WTC11 (cell line): Measurements from ENCODE around the gene TRIM25. TPM values are rescaled to one million over a fixed set of nuclear protein-coding genes. Genes with fewer than 3 reads are reported as not detected.

Experiments used
- ATAC-seq: fragments of 200-7000 bp; cut with Tn5 transposase; 2 replicates; pipeline ENCODE4 v1.10.0; 2021; ENCODE audit warnings: mild to moderate bottlenecking, moderate library complexity
- CTCF ChIA-PET: fragments of 300-600 bp; sonication (Branson Sonifier 250); formaldehyde crosslinking; loops from one replicate; lab custom pipeline; 2021; ENCODE audit warnings: antibody characterized with exemption; lab: Charles Lee
- POLR2A ChIA-PET: fragments of 350-600 bp; sonication (Branson Sonifier 250); formaldehyde crosslinking; loops from one replicate; lab custom pipeline; 2021; ENCODE audit warnings: antibody characterized with exemption; lab: Charles Lee
- DNase-seq: peaks from one replicate; pipeline ENCODE4 v3.0.0; 2021; ENCODE audit warnings: low spot score
- H3K27ac Mint-ChIP-seq: 2 replicates; pipeline ENCODE4 v1.8.0; 2021; ENCODE audit warnings: mixed read lengths
- H3K27me3 Mint-ChIP-seq: 2 replicates; pipeline ENCODE4 v1.8.0; 2021; ENCODE audit warnings: low read depth, mild to moderate bottlenecking, moderate library complexity, mixed read lengths
- H3K36me3 Mint-ChIP-seq: 2 replicates; pipeline ENCODE4 v1.8.0; 2021; ENCODE audit warnings: mixed read lengths
- H3K4me1 Mint-ChIP-seq: 2 replicates; pipeline ENCODE4 v1.8.0; 2022; ENCODE audit warnings: mixed read lengths
- H3K4me3 Mint-ChIP-seq: 2 replicates; pipeline ENCODE4 v1.8.0; 2021; ENCODE audit warnings: mild to moderate bottlenecking, moderate library complexity, mixed read lengths
- H3K9me3 Mint-ChIP-seq: 2 replicates; pipeline ENCODE4 v1.8.0; 2021; ENCODE audit warnings: mixed read lengths
- AR ChIP-seq: fragments of 250-450 bp; sonication (Bioruptor Pico); IDR thresholded peaks from 2 replicates; pipeline ENCODE4 v1.9.0; 2021; ENCODE audit warnings: mild to moderate bottlenecking
- ARID4B ChIP-seq: sonication (generic); formaldehyde crosslinking; IDR thresholded peaks from 2 replicates; pipeline ENCODE4 v1.8.0; 2023; ENCODE audit warnings: missing genetic modification reagents, mild to moderate bottlenecking, borderline replicate concordance
- ATF6 ChIP-seq: sonication (generic); formaldehyde crosslinking; IDR thresholded peaks from 2 replicates; pipeline ENCODE4 v1.8.1; 2023; ENCODE audit warnings: mild to moderate bottlenecking, missing genetic modification reagents
- CREB1 ChIP-seq: sonication (generic); formaldehyde crosslinking; IDR thresholded peaks from 2 replicates; pipeline ENCODE4 v1.8.0; 2023; ENCODE audit warnings: mild to moderate bottlenecking, missing genetic modification reagents
- E2F5 ChIP-seq: sonication (generic); formaldehyde crosslinking; IDR thresholded peaks from 2 replicates; pipeline ENCODE4 v1.8.1; 2022; ENCODE audit warnings: mild to moderate bottlenecking, moderate library complexity, missing genetic modification reagents
- ELF4 ChIP-seq: sonication (generic); formaldehyde crosslinking; IDR thresholded peaks from 2 replicates; pipeline ENCODE4 v1.8.1; 2022; ENCODE audit warnings: low read depth, mild to moderate bottlenecking, moderate library complexity, missing genetic modification reagents
- ESRRA ChIP-seq: sonication (generic); formaldehyde crosslinking; IDR thresholded peaks from 2 replicates; pipeline ENCODE4 v1.8.1; 2022; ENCODE audit warnings: mild to moderate bottlenecking, missing genetic modification reagents, borderline replicate concordance
- GRHL2 ChIP-seq: fragments of 250-450 bp; sonication (Bioruptor Pico); IDR thresholded peaks from 2 replicates; pipeline ENCODE4 v1.8.0; 2022; ENCODE audit warnings: mild to moderate bottlenecking, moderate library complexity; ENCODE audit not compliant: insufficient replicate concordance, severe bottlenecking
- IRF2 ChIP-seq: sonication (generic); formaldehyde crosslinking; IDR thresholded peaks from 2 replicates; pipeline ENCODE4 v1.8.0; 2022; ENCODE audit warnings: low read depth, missing genetic modification reagents, borderline replicate concordance
- PRRX2 ChIP-seq: fragments of 250-450 bp; sonication (Bioruptor Pico); IDR thresholded peaks from 2 replicates; pipeline ENCODE4 v1.8.0; 2021; ENCODE audit warnings: mild to moderate bottlenecking
- SMAD4 ChIP-seq: sonication (generic); formaldehyde crosslinking; IDR thresholded peaks from 2 replicates; pipeline ENCODE4 v1.8.0; 2022; ENCODE audit warnings: mild to moderate bottlenecking, missing genetic modification reagents
- TP53 ChIP-seq: sonication (generic); formaldehyde crosslinking; IDR thresholded peaks from 2 replicates; pipeline ENCODE4 v1.8.1; 2023; ENCODE audit warnings: mild to moderate bottlenecking, missing genetic modification reagents
- USF2 ChIP-seq: sonication (generic); formaldehyde crosslinking; IDR thresholded peaks from 2 replicates; pipeline ENCODE4 v1.8.1; 2023; ENCODE audit warnings: mild to moderate bottlenecking, missing genetic modification reagents, moderate library complexity
- ZNF121 ChIP-seq: sonication (generic); formaldehyde crosslinking; IDR thresholded peaks from 2 replicates; pipeline ENCODE4 v1.8.0; 2023; ENCODE audit warnings: missing genetic modification reagents
- ZNF281 ChIP-seq: sonication (generic); formaldehyde crosslinking; IDR thresholded peaks from 2 replicates; pipeline ENCODE4 v1.8.0; 2023; ENCODE audit warnings: mild to moderate bottlenecking, missing genetic modification reagents
- ZNF416 ChIP-seq: fragments of 250-450 bp; sonication (Bioruptor Pico); IDR thresholded peaks from 2 replicates; pipeline ENCODE4 v1.9.0; 2021; ENCODE audit warnings: mild to moderate bottlenecking, inconsistent platforms
- ZNF512 ChIP-seq: sonication (generic); formaldehyde crosslinking; IDR thresholded peaks from 2 replicates; pipeline ENCODE4 v1.8.1; 2022; ENCODE audit warnings: missing genetic modification reagents, borderline replicate concordance
- ZSCAN18 ChIP-seq: fragments of 250-450 bp; sonication (Bioruptor Pico); IDR thresholded peaks from 2 replicates; pipeline ENCODE4 v2.1.2; 2022; ENCODE audit warnings: mild to moderate bottlenecking, moderate library complexity
- total RNA-seq: library from RNA; stranded (reverse); gene quantifications from 3 replicates; pipeline ENCODE4 v1.2.3, GENCODE V29; 2021

TRIM25 gene
- total RNA-seq, 1 experiment from 2014 or later = 49.0 TPM

GRCh38 chr17:56868716-56869115, 45.1 kb downstream of the TRIM25 start:
- DNase-seq (no peak), ATAC-seq (no peak)
- TF ChIP-seq AR (CRISPR knock-in tag) (no peak), TP53 (no peak), SMAD4 (CRISPR knock-in tag) (no peak), ATF6 (CRISPR knock-in tag) (no peak), ZSCAN18 (CRISPR knock-in tag) (no peak), USF2 (CRISPR knock-in tag) (no peak), ZNF281 (no peak), IRF2 (CRISPR knock-in tag) (no peak), ESRRA (CRISPR knock-in tag) (no peak), CREB1 (CRISPR knock-in tag) (no peak), PRRX2 (CRISPR knock-in tag) (no peak), E2F5 (CRISPR knock-in tag) (no peak), ZNF512 (CRISPR knock-in tag) (no peak), ARID4B (CRISPR knock-in tag) (no peak), ZNF416 (CRISPR knock-in tag) (no peak), ELF4 (CRISPR knock-in tag) (no peak), ZNF121 (CRISPR knock-in tag) (no peak), GRHL2 (CRISPR knock-in tag) (no peak)
- ChIA-PET POLR2A (no interaction called here), CTCF (interaction anchor here (2.2 kb wide), 1 partner anchor 49 kb away, joined by 9 read pairs; no protein-coding TSS in a partner anchor)
- no peaks in the 10 kb centered on the region for H3K4me1 Mint-ChIP-seq
- no peaks in the 10 kb centered on the region for H3K9me3 Mint-ChIP-seq
- H3K36me3 Mint-ChIP-seq = no peaks in the 10 kb centered on the region
- no peak overlapping the region for H3K4me3 Mint-ChIP-seq
- H3K27me3 Mint-ChIP-seq = no peaks in the 10 kb centered on the region
- H3K27ac Mint-ChIP-seq = no peak overlapping the region
